HG03066 (cell line): ENCODE measurements around the gene SLC49A3.
"Not testable (repeated sequence)": the region's sequence is repeated elsewhere in the genome, so short reads cannot be mapped to it uniquely, and the experiment has no call there.

Experiments
- ATAC-seq: cut with Tn5 transposase; IDR thresholded peaks from one replicate; pipeline ENCODE4 v1.9.1; 2021; ENCODE audit warnings: low read depth; ENCODE audit not compliant: unreplicated experiment

The SLC49A3 gene

DNA sequence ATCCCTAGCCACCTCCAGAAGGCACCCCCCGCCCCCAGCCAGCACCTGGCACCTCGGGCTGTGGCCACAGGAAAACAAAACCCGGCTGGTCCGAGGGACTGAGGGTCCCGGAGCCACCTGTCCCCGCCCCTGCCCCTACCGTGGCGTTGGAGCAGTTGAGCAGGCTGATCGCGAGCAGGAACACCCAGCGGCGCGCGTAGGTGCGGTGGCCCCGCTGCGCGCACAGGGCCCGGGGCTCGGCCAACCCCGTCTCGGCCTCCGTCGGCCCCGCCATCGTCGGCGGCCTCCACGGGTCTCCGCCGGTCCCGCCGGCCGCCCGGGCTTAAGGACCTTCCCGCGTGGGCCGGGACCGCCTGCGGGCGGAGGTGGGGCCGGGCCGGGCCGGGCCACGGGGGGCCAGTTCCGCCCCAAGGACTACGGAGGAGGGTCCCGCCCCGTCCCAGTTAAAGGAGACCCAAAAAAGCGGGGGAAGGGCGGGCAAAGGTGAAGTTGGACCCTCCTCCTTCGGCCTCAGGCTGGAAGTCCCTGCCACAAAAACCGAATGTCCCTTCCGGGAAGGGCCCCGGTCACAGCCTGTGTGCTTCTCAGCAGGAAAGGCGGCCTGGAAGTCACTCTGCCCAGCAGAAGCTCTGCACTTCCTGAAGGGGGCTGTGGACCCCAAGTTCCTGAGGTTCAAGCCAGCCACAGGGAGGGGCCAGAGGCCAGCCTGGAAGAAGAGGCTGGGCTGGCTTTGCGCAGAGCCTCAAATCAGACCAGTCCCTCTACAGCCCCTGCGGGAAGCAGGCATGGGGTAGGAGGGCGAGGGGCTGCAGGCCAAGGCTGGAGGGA is at the start of gene SLC49A3:
TSS of gene SLC49A3 (minus strand) at position 298 of the 828 bp plus-strand sequence. CDS start at position 274, 24 bp downstream.
- ATAC-seq: no peak

GRCh38 chr4:736561-736960 is 47.6 kb upstream of the SLC49A3 start:
- not testable (repeated sequence) for ATAC-seq

- no peak for ATAC-seq
These were observed 46.6 kb upstream of the SLC49A3 start for GRCh38 chr4:735583-735982.

GRCh38 chr4:734951-735350 is 46.0 kb upstream of the SLC49A3 start:
- no peak for ATAC-seq

DNA sequence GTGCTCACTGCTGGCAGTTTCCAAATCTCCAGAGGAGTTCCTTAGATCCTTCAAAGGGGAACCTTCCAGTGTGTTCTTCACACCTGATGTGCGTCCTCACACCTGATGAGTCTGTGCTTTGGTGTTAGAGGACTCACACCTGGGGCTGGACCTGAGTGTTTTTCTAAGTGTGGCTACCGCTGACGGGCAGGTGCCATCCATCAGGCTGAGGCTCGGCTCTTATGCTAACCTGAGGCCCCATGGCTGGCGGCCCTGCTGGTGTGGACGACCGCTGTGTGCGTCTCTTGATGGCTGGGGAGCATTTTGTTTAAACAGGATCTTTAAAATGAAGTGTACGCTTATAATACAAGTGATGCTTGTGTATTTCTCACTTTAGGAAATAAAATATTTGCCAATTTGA is 45.1 kb upstream of the SLC49A3 start:
- ATAC-seq: no peak

GRCh38 chr4:733631-733980 is 44.7 kb upstream of the SLC49A3 start:
- ATAC-seq: no peak

DNA sequence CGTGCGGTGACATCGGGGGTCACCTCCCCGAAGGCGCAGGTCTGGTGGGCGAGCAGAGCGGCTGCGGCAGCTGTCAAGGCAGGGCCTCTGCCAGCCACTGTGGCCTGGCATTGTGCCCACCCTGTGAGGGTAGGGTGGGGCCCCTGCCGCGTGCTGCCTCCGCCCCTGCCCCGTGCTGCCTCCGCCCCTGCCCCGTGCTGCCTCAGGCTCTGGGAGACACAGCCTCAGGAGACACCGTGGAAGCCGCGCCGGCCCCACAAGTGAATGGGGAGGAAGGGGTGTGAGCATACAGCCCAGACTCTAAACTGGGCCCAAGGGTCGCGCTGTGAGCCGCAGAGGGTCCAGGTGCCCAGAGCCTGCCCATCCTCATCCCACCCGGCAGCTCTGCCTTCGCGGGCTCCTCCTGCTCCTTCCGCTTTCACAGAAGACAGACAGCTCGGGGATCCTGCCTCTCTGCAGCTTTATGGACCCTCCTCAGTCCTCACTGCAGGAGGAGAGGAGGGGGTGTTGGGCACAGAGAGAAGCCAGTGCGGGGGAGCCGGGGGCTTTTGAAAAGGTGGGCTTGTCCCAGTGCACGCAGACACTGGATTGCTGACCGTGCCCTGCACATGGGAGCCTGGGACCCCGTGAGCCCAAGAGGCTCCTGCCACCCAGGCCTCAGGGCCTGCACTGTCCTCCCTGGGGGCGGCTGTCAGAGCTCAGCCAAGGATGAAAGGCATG is 44.1 kb upstream of the SLC49A3 start:
- no peak for ATAC-seq

- no peak for ATAC-seq
These were observed 43.5 kb upstream of the SLC49A3 start for GRCh38 chr4:732486-732885.

- ATAC-seq: not testable (repeated sequence)
These were observed 43.0 kb upstream of the SLC49A3 start for GRCh38 chr4:731954-732353.

DNA sequence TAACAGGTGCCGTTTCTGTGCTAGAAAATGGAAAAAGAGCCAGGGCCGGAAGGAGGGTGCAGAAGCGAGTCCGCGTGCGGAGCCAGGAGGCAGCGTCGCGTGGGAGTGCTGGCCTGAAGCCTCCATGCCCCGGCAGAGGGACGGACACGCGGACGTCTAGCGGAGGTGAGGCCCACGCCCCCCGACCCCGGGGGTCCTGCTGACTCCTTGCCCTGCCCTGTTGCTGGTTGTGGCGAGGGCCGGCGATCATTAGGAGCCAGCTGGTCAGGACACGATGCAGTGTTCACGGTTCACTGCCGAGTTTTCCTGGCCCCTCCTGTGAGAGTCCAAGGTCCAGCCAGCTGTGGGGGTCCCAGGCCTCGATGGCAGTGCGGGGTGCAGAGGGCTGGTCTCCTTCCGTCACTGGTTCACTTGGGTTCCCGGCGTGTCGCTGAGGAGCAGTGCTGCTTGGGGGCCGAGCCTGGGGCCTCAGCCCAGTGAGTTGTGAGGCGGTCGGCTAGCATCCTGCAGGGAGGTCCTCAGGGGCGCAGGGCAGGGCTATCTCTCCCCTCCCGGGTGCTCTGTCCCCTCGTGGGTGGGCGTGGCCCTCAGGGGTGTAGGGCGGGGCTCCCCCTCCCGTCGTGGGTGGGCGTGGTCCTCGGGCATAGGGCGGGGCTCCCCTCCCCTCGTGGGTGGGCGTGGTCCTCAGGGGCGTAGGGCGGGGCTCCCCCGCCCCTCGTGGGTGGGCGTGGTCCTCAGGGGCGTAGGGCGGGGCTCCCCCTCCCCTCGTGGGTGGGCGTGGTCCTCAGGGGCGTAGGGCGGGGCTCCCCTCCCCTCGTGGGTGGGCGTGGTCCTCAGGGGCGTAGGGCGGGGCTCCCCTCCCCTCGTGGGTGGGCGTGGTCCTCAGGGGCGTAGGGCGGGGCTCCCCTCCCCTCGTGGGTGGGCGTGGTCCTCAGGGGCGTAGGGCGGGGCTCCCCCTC is 42.3 kb upstream of the SLC49A3 start:
- ATAC-seq: not testable (repeated sequence)

DNA sequence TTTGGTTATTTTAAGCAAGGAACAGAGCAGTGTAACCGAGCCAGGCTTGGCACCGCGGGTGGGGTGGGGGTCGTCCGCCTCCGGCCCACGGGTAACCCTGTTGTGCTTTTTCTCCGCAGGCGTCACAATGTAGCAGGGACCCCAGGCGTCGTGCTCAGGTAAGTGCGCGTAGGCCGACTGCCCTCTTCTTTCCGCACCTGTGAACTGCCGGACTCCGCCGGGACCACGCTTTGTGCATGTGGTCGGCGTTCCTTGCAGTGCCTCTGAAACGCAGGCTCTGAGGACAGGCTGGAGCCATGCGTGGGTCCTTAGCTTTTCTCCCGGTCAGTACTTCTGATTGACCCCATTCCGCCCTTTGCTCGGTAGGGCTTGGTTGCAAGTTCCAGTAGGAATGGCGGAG is 41.6 kb upstream of the SLC49A3 start:
- no peak for ATAC-seq

DNA sequence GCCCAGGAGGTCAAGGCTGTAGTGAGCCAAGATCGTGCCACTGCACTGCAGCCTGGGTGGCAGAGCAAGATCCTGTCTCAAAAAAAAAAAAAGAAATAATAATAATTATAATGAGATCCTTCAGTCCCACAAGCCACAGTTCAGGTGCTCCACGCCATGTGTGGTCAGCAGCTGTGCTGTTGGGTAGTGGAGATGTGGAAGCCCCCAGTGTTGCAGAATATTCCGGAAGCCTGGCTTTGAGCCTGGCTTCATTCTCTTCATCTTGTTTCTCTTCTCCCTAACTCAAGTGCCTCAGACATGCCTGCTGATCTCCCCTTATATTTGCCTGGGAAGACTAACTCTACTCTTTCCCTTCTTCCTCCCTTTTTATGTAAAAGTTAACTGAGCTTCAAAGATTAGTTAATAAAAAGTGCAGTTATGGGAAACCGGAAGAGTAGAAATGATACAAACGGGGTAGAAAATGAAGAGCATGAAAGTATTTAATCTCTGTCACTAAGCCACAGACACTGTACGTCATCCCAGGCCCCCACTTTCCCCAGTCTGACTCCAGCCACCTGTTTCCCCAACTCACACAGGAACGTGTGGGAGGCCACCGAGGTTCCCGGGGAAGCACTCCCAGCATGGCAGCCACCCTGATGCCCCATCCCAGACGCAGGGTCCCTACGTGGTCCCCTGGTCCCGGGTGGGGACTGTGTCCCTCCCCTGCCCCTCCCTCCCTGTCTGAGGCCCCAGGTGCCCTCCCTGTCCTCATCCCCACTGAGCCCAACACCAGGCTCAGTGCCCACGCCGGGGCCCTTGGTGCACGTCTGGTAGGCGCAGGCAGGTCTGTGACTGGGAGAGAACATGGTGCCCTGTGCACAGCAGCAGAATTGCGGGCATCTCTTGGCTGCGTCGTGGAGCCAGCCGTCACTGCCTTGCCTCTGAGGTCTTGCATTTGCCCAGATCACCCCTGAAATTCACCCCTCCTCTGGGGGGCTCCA is 40.7 kb upstream of the SLC49A3 start:
- no peak for ATAC-seq

- no peak for ATAC-seq
These were observed 38.6 kb upstream of the SLC49A3 start for GRCh38 chr4:727576-727975.

GRCh38 chr4:726838-727237 is 37.9 kb upstream of the SLC49A3 start:
- ATAC-seq: no peak

GRCh38 chr4:726235-726787 is 37.4 kb upstream of the SLC49A3 start:
- ATAC-seq: no peak

DNA sequence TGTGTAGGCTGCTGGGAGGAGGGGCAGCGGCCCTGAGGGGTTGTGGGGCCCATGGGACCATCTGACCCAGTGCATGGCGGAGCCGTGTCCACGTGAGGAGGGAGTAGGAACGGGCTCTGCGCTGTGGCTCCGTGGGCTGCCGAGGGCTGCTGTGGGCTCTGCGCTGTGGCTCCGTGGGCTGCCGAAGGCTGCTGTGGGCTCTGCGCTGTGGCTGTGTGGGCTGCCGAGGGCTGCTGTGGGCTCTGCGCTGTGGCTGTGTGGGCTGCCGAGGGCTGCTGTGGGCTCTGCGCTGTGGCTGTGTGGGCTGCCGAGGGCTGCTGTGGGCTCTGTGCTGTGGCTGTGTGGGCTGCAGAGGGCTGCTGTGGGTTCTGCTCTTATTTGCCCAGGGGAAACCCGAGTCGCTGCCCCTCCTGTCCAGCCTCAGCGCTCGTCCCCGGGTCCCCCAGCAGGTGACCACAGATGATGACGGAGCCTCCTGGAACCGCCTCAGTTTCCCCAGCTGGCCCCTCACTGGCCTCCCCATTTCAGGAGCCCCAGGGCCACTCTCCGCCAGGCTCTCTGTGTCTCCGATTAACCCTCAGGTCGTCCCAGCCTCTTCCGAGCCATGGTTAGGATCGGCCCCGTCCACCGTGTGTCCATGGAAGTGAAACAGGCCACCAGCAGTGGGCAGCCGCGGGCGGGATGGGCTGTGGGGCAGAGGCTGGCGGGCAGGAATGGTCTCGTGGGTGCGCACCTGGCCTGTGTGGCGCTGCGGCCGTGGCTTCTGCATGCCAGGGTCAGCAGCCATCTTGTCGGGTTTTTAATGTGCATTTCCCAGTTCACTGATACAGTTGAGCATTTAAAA is 36.7 kb upstream of the SLC49A3 start:
- ATAC-seq: no peak

DNA sequence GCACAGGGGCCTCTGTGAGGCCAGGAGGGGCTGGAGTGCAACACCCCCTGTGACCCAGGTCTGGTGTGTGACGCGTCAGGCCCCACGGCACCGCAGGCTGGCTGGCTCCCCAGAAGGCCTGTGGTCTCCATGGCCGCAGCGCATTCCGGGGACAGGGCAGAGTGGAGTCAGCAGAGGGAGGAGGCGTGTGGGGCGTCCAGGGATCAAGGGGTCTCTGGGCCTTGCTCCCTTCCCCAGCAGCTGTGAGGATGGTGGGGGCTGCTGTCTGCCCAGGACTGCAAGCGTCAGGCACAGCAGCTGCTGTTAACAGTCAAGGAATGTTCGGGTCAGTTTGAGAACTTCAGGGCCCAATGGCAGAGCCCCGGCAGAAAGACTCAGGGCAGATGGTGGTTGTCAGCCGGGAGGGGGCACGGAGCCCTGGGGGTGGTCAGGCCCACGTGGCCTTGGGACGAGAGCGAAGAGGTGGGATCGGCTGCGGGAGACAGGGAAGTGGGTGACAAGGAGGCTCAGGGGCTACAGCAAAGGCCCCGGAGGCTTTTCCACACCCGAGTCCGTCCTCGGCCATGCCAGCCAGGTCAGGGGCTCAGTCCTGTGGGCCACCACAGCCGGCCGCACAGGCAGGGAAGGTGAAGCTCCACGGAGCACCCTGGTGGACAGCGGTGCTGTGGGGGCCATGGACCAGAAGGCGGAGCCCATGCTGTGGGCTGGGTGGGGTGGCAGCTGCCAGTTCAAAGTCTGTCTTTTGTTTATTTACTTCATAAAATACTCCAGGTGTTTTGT is 35.0 kb upstream of the SLC49A3 start:
- no peak for ATAC-seq

DNA sequence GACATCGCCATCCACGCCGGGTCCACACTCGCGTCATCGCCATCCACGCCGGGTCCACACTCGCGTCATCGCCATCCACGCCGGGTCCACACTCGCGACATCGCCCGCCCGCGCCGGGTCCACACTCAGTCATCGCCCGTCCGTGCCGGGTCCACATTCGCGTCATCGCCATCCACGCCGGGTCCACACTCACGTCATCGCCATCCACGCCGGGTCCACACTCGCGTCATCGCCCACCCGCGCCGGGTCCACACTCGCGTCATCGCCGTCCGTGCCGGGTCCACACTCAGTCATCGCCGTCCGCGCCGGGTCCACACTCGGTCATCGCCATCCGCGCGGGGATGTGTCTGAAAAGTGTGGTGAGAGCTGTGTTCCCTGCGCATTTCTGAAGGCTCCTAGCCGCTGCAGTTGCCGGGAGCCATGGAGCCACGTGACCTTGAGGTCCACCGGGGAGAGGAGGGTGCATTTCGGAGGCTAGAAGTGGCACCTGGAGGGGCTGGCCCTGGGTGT is 34.0 kb upstream of the SLC49A3 start:
- ATAC-seq: no peak
